Fibroblast of upper back skin (primary cell): ENCODE data around the gene PUS7L.
"Not testable (repeated sequence)": the region's sequence is repeated elsewhere in the genome, so short reads cannot be mapped to it uniquely, and the experiment has no call there.

Experiments used
- DNase-seq: peaks from one replicate; pipeline ENCODE4 v3.0.0-alpha.2; 2013

Gene PUS7L, protein sequence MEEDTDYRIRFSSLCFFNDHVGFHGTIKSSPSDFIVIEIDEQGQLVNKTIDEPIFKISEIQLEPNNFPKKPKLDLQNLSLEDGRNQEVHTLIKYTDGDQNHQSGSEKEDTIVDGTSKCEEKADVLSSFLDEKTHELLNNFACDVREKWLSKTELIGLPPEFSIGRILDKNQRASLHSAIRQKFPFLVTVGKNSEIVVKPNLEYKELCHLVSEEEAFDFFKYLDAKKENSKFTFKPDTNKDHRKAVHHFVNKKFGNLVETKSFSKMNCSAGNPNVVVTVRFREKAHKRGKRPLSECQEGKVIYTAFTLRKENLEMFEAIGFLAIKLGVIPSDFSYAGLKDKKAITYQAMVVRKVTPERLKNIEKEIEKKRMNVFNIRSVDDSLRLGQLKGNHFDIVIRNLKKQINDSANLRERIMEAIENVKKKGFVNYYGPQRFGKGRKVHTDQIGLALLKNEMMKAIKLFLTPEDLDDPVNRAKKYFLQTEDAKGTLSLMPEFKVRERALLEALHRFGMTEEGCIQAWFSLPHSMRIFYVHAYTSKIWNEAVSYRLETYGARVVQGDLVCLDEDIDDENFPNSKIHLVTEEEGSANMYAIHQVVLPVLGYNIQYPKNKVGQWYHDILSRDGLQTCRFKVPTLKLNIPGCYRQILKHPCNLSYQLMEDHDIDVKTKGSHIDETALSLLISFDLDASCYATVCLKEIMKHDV

DNA sequence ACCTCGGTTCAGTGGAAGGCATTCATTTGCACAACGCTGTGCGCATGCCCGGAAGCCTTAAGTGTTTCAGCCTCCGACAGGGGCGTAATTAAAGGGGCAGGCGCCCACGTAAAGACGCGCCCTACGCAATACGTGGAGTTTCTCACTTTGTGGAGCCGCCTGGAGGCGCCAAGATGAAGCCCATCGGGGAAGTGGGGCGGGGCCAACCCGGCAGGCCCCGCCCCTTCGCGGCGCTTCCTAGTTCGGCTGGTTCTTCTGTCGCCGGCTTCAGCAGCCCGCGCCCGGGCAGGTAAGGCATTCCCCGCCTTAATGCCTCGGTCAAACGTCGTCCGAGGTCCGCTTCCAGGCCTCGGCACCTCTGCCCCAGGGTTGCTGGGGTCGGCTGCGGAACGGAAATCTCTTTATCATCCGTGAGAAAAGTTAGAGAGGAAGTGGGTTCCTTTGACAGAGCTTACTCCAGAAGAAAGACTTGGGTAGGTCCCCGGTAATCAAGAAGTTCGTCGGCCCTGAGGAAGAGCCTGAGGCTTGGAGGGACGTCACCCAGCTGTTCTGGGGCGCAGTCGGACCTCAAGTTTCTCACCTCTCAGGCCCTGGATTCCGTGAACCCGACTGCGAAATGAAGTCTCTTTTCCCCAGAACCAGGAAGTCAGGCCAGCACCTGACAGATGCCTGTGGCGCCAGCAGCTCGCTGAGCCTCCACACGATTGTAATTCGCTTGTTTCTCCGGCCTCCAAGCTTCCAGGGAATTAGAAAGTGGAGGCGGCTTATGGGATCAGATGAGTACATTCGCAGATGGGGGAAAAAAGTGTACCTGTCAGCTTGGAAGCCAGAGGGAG lies at the start of gene PUS7L, which contains the start of gene IRAK4:
TSS of gene PUS7L (minus strand) at position 63 of the 836 bp plus-strand sequence. CDS start 3,545 bp downstream, outside the sequence.
TSS of gene IRAK4 (plus strand) at position 224 of the 836 bp plus-strand sequence. CDS start 9,161 bp downstream, outside the sequence.
- DNase-seq = peak; percentile 97

DNA sequence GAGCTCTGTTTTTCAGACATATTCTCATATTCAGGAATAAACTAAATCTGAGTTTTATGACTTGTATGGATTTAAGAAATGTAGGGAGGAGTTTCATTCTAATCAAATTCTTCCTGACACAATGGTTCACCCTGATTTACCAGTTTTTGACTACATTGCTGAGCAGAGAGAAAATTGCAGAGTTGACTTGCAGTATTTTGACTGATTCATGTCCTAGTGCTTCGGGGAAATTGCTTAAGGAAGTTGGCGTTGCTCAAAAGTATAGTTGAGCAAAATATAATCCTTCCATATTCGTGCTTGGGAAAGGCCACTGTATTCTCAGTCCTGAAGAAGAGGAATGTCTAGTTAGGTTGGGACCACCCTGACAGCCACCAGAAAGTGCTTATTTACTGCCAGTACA lies 48.8 kb upstream of the PUS7L start:
- DNase-seq = no peak

DNA sequence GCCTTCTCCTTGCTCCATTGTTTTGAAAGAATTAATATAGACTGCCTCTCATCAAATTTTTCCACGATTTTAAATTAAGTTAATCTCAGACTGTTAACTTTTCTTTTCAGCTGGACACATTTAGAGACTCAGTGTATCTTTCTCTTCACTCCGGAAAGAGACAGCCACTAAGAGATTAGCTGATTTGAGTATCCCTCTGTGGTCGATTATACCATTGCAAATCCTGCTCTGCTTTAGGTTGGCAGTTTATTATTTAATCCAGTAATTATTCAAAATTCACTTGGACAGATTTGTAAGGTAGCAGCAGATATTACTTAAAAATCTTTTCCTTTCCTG lies 48.1 kb upstream of the PUS7L start:
- DNase-seq = peak; percentile 4

GRCh38 chr12:43805860-43806736 lies 47.5 kb upstream of the PUS7L start, which contains the start of gene TWF1:
Gene TWF1, minus strand, starts transcription at chr12:43806317. Its CDS starts 72 bp downstream, at chr12:43806245.
- peak; percentile 78 for DNase-seq

DNA sequence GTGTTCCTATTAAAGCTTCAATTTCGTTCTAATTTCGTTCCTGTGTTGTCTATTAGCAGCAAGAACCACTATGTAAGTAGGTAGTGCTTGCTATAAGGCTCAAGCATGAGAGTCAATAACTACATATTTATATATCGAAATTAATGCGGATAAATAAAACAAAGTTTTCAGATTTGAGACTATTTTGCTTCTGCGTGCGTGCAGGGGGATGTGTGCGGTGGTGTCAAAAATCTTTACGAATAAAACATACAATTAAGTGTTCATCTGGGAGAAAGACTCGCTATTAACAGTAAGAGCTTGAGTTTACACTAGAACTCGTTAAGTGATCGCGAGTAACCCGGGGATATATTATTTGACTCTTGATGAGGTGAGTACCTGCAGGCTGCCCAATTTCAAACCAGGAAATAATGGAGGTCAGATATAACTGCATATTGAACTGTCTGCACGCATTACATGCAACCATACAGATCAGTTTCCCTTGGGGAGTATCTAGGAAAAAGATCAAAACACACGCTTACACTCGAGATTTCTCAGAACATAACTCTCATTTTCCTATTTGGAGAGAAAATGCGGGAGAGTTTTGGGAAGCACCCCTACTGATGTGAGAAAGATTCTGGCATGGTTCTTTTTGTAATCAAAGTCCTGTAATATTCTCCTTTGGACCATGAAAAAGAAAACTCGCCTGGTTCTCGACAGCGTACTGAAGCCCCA lies 46.7 kb upstream of the PUS7L start:
- peak; percentile 1 for DNase-seq

DNA sequence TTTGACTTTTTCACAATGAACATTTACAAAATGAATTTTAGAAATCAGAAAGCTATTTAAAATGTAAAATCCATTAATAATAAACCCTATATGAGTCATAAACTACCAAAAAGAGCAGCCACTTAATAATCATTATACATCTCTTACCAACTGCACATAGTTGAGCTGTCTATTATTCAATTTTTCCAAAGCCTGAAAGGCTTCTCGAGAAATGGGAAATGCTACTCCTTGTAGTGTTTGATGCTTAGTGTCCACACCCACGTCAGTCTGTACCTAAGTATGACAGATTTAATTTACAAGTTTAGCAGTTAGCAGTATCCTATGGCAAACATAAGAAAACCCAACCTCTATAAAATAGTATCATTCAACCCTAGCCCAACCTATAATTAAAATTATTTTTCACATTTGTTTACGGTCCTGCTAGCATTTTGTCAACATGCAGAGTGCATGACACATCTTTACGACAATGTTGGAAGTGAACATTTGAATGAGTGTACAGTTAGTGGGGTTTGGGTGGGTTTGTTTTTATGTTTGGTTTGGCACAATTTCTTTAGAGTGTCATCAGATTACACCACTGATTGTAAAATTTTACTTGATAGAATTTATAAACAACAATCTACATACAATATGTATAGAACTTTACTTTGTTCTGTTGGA lies 39.1 kb upstream of the PUS7L start:
- no peak for DNase-seq

- no peak for DNase-seq
Measured at GRCh38 chr12:43795716-43796280, 37.2 kb upstream of the PUS7L start.

DNA sequence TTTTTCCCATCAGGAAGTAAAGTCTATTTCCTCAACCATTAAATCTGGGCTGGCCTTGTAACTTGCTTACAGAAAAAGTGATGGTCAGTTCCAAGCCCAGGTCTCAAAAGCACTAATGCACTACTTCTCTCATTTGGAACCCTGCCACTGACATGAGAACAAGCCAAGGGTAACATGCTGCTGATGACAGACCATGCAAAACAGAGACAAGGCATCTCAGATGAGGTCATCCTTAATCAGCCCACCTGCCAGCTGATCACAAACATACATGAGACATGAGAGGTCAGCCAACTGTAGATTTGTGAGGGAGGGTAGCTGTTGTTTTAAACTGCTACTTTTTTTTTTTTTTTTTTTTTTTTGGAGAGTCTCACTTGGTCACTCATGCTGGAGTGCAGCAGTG lies 31.4 kb upstream of the PUS7L start:
- peak; percentile 76 for DNase-seq

DNA sequence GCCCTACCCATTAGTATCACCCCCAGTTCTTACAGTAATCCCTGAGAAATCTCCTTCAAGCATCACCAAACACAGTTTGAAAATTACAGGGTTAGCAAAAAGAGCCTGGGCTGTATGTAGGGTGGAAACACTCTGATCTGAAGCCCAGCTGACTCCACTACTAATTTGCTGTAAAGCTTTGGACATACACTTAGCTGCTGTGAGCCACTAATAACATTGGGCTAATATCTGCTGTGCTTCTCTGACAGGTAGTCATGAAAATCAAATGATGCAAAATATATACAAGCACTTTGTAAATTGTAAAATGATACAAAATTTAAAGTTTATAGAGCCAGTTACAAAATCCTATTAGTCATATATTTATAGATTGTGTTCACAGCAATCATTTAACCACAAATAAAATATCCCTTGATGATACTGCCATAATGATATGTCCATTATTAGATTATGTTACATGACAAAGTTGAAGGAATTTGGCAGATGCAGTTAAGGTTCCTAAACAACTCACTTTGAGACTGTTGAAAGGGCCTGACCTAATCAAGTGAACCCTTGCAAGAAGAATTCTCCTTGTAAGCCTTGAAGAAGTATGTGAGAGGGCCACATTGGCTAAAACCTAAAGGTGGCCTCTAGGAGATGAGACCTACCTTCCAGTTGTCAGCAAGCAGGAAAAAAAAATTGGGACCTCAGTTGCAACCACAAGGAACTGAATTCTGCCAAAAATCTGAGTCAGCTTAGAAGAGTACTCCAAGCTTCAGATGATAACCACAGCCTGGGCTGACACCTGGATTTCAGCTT lies 28.5 kb upstream of the PUS7L start:
- DNase-seq = peak; percentile 41

DNA sequence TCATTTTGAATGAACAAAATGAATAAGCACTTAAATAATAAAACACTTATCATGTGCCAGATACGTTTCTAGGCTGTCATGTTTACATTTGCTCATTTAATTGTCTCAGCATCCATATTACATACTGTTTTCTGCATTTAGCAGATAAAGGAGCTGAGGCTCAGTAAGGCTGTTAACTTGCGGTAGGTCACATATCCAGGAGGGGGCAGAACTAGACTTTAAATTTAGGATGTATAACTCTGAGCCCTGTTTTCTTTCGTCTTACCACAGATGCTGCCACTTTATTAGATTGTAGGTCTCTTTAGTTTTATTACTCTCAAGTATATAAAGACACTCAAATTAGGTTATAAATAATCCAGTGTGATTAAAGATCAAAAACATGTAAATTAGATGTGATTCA lies 17.9 kb upstream of the PUS7L start:
- DNase-seq = peak; percentile 28

DNA sequence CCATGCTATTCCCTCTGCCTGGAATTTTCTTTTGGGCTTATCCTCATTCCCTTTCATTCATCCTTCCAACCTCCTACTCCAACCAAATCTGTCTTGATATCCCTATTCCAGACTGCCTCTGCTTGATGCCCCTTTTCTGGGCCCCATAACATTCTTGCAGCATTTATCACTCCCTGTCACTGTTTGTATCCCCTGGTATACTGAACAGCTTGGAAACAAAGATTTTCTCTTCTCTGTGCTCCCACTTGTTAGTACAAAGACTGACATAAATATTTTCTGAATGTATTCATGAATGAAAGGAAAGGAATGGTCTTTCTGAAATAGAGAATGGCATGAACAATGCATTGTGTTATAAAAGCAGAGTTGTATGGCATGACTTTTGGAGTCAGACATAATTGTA lies 7.7 kb upstream of the PUS7L start:
- peak; percentile 33 for DNase-seq

GRCh38 chr12:43764528-43764927 lies 5.9 kb upstream of the PUS7L start:
- DNase-seq = no peak

GRCh38 chr12:43763769-43764168 lies 5.2 kb upstream of the PUS7L start:
- no peak for DNase-seq

GRCh38 chr12:43762596-43762995 lies 4.0 kb upstream of the PUS7L start:
- DNase-seq = no peak

GRCh38 chr12:43761500-43761899 lies 2.9 kb upstream of the PUS7L start:
- no peak for DNase-seq

DNA sequence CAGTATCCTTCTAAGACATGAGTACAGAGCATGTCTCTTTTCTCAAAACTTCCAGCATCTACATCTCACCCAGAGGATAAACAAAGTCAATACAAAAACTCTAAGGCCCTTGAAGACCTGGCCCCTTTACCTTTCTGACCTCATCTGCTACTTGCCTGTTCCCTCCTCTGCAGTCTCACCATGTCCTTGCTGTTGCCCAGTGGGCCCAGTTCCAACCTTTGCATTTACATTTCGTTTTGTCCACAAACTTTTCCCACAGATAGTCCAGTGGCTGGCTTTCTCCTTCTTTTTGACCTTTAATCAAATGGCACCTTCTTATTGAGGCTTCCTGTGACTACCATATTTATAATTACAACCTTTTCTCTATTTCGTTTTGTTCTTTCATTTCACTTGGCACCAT lies 1.8 kb upstream of the PUS7L start:
- DNase-seq = no peak

DNA sequence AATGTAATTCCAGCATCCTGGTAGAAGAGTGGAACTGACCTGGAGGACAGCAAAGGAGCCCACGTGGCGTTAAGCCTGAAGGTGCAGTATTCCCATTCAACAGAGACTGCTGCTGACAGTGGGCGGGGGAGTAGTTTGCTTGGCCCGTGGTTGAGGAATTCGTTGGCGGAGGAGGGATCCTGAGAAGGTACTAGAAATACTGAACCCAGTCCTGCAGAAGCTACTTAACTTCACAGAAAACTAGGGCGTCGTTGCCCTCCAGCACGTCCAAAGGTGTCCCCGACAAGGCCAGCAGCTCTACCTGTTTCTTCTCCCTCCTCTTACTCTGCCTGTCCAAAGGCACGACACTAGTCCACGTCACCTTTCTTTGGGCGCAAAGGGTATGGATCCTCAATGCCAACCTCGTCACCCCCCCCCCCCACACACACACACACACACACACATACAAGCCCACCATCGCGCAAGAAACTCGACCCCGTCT lies 303 bp downstream of the PUS7L start:
- peak; percentile 19 for DNase-seq

DNA sequence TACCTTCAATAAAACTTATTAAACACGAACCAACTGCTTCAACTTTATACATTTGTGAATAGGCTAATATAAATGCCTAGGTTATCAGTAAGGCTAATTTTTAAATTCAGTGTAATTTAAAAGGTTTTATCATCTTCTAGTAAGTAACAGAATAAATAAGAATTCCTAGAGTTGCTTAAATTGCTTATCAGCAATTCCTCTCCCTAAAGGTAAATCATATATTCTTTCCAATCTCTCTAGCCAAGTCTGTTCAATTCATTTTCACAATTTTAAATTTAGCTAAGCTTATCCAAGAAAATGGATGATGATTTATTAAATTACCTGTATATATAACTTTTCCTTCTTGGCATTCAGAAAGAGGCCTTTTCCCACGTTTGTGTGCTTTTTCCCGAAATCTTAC lies 4.6 kb downstream of the PUS7L start:
- DNase-seq = no peak

DNA sequence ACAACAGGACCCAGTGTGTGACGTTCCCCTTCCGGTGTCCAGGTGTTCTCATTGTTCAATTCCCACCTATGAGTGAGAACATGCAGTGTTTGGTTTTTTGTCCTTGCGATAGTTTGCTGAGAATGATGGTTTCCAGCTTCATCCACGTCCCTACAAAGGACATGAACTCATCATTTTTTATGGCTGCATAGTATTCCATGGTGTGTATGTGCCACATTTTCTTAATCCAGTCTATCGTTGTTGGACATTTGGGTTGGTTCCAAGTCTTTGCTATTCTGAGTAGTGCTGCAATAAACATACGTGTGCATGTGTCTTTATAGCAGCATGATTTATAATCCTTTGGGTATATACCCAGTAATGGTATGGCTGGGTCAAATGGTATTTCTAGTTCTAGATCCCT lies 7.2 kb downstream of the PUS7L start:
- DNase-seq = not testable (repeated sequence)

GRCh38 chr12:43750814-43751213 lies 7.8 kb downstream of the PUS7L start:
- DNase-seq = no peak
